GM23338 (cell line): ENCODE measurements around the gene DGKB. TPM values are rescaled to one million over a fixed set of nuclear protein-coding genes. Genes with fewer than 3 reads are reported as not detected.

Experiments used
- ATAC-seq: fragments of 200-7000 bp; cut with Tn5 transposase; 3 replicates; pipeline ENCODE4 v1.9.1; 2020
- DNase-seq: peaks from one replicate; pipeline ENCODE4 v3.0.0-alpha.2; 2015; ENCODE audit warnings: low spot score
- H2AFZ ChIP-seq: fragments of 200-600 bp; sonication (generic); 2 replicates; pipeline ENCODE4 v1.8.0; 2016; ENCODE audit warnings: antibody characterized with exemption, mild to moderate bottlenecking, moderate library complexity
- H3F3A ChIP-seq: fragments of 200-600 bp; sonication (generic); replicated peaks from 2 replicates; pipeline ENCODE4 v1.8.0; 2017; ENCODE audit warnings: antibody characterized with exemption, mixed run types, low read depth
- H3K27ac ChIP-seq: fragments of 200-600 bp; sonication (generic); 2 replicates; pipeline ENCODE4 v1.6.1; 2016; ENCODE audit warnings: low read depth
- H3K27me3 ChIP-seq: fragments of 200-600 bp; sonication (generic); 2 replicates; pipeline ENCODE4 v1.8.0; 2016; ENCODE audit warnings: mild to moderate bottlenecking, mixed run types, moderate library complexity; ENCODE audit not compliant: insufficient read depth
- H3K36me3 ChIP-seq: fragments of 200-600 bp; sonication (generic); 2 replicates; pipeline ENCODE4 v1.8.0; 2016; ENCODE audit warnings: mild to moderate bottlenecking; ENCODE audit not compliant: insufficient read depth
- H3K4me1 ChIP-seq: fragments of 200-600 bp; sonication (generic); 2 replicates; pipeline ENCODE4 v1.8.0; 2016; ENCODE audit warnings: mild to moderate bottlenecking, moderate library complexity; ENCODE audit not compliant: insufficient read depth
- H3K4me2 ChIP-seq: fragments of 200-600 bp; sonication (generic); 2 replicates; pipeline ENCODE4 v1.7.1; 2017; ENCODE audit warnings: mixed run types
- H3K4me3 ChIP-seq: fragments of 200-600 bp; sonication (generic); 2 replicates; pipeline ENCODE4 v1.6.1; 2016; ENCODE audit warnings: mixed run types
- H3K79me2 ChIP-seq: fragments of 200-600 bp; sonication (generic); replicated peaks from 2 replicates; pipeline ENCODE4 v1.8.0; 2017; ENCODE audit warnings: mild to moderate bottlenecking; ENCODE audit not compliant: insufficient read depth
- H3K9me2 ChIP-seq: fragments of 200-600 bp; sonication (generic); 2 replicates; pipeline ENCODE4 v1.8.0; 2017; ENCODE audit not compliant: insufficient read depth
- H4K20me1 ChIP-seq: fragments of 200-600 bp; sonication (generic); replicated peaks from 2 replicates; pipeline ENCODE4 v1.8.0; 2017; ENCODE audit warnings: mild to moderate bottlenecking; ENCODE audit not compliant: insufficient read depth
- H3K27ac Mint-ChIP-seq: 2 replicates; pipeline ENCODE4 v1.8.0; 2020; ENCODE audit warnings: inconsistent platforms, mild to moderate bottlenecking, moderate library complexity, mixed read lengths
- H3K27me3 Mint-ChIP-seq: 3 replicates; pipeline ENCODE4 v1.8.0; 2022; ENCODE audit warnings: low read depth, mild to moderate bottlenecking, moderate library complexity, mixed read lengths, inconsistent platforms; ENCODE audit not compliant: insufficient read depth, poor library complexity
- H3K36me3 Mint-ChIP-seq: 3 replicates; pipeline ENCODE4 v1.8.0; 2021; ENCODE audit warnings: low read depth, mild to moderate bottlenecking, inconsistent platforms, moderate library complexity, mixed read lengths
- H3K4me1 Mint-ChIP-seq: 3 replicates; pipeline ENCODE4 v1.8.0; 2020; ENCODE audit warnings: mild to moderate bottlenecking, inconsistent platforms, mixed read lengths
- H3K4me3 Mint-ChIP-seq: 3 replicates; pipeline ENCODE4 v1.8.0; 2021; ENCODE audit warnings: moderate library complexity, mild to moderate bottlenecking, inconsistent platforms, mixed read lengths
- H3K9me3 Mint-ChIP-seq: 3 replicates; pipeline ENCODE4 v1.8.0; 2020; ENCODE audit warnings: moderate library complexity, mild to moderate bottlenecking, inconsistent platforms, mixed read lengths
- CREB1 ChIP-seq: fragments of 250-450 bp; sonication (Bioruptor Pico); IDR thresholded peaks from 2 replicates; pipeline ENCODE4 v1.5.0; 2020; ENCODE audit warnings: low read depth, mild to moderate bottlenecking, moderate library complexity
- EZH2 ChIP-seq: fragments of 200-600 bp; sonication (generic); IDR thresholded peaks from one replicate; pipeline ENCODE4 v1.8.0; 2017; ENCODE audit warnings: antibody characterized with exemption, mild to moderate bottlenecking, low read depth; ENCODE audit not compliant: unreplicated experiment
- EZH2phosphoT487 ChIP-seq: fragments of 200-600 bp; sonication (generic); IDR thresholded peaks from one replicate; pipeline ENCODE4 v1.8.1; 2018; ENCODE audit warnings: antibody characterized with exemption; ENCODE audit not compliant: unreplicated experiment
- NANOG ChIP-seq: IDR thresholded peaks from 2 replicates; pipeline ENCODE4 v1.6.1; 2016; ENCODE audit warnings: antibody characterized with exemption, borderline replicate concordance
- POLR2AphosphoS5 ChIP-seq: IDR thresholded peaks from 2 replicates; pipeline ENCODE4 v1.6.1; 2016; ENCODE audit warnings: antibody characterized with exemption, low read depth
- STAT1 ChIP-seq: IDR thresholded peaks from one replicate; pipeline ENCODE4 v1.6.1; 2016; ENCODE audit warnings: antibody characterized with exemption; ENCODE audit not compliant: unreplicated experiment
- ZNF114 ChIP-seq: fragments of 250-450 bp; sonication (Bioruptor Pico); IDR thresholded peaks from 2 replicates; pipeline ENCODE4 v1.5.0; 2020; ENCODE audit warnings: mild to moderate bottlenecking, moderate library complexity
- ZNF331 ChIP-seq: fragments of 250-450 bp; sonication (Bioruptor Pico); IDR thresholded peaks from 2 replicates; pipeline ENCODE4 v1.5.0; 2020; ENCODE audit warnings: low read depth, mild to moderate bottlenecking, moderate library complexity
- polyA plus RNA-seq: library from polyadenylated mRNA; unstranded; fragments of >200 nt; fragmentation: Nextera tagmentation; extraction: Ambion mirVana; gene quantifications from 2 replicates; pipeline ENCODE4 v1.2.1, GENCODE V29; 2016
- total RNA-seq: library from RNA; depleted of rRNA; stranded (reverse); fragments of >200 nt; shearing (Covaris generic); gene quantifications from 2 replicates; pipeline ENCODE4 v1.2.3, GENCODE V29; 2014
- TF ChIP-seq, protein P1 (sequence below): fragments of 250-450 bp; sonication (Bioruptor Pico); IDR thresholded peaks from 2 replicates; pipeline ENCODE4 v1.5.0; 2020; ENCODE audit warnings: mild to moderate bottlenecking, moderate library complexity
- TF ChIP-seq, protein P2 (sequence below), 2 experiments: fragments of 200-600 bp in 1 of 2; sonication (generic) in 1 of 2; conservative IDR thresholded peaks; 2 replicates each; pipeline versions ENCODE4 v1.5.1 to v1.6.1; 2016 to 2017; ENCODE audit warnings: antibody characterized with exemption in 2 of 2, low read depth in 2 of 2, mild to moderate bottlenecking in 2 of 2, moderate library complexity in 1 of 2

DGKB gene
- total and polyA plus RNA-seq, 2 experiments from 2014 or later, result 4.8 to 11.5 TPM

DNA sequence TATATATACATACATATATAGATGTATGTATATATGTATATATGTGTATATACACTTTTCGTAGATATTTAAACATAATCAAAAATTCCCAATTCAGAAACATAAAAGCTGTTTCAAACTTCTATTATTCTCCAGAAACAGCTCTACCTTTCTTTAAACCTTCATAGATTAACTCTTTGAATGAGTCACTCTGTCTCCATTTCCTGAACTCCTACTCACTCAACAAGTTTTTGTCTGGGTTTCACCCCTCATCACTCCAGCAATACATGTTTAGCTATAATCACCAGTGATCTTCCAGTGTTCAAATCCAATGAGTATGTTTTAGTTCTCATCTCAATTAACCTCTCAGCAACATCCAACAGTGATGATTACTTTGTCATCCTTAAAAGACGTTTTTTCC is 9.6 kb downstream of the DGKB start:
- Histone ChIP-seq H2AFZ (no peak overlapping the region), H3K4me1 (no peaks in the 10 kb centered on the region), H3K9me2 (no peaks in the 10 kb centered on the region), H3K27me3 (no peaks in the 10 kb centered on the region), H3K4me3 (no peak overlapping the region), H3K36me3 (no peaks in the 10 kb centered on the region), H4K20me1 (no peaks in the 10 kb centered on the region), H3K4me2 (no peak overlapping the region), H3K79me2 (no peaks in the 10 kb centered on the region), H3K27ac (no peak overlapping the region), H3F3A (no peaks in the 10 kb centered on the region)
- H3K27me3 Mint-ChIP-seq, result no peaks in the 10 kb centered on the region
- TF ChIP-seq POLR2AphosphoS5 (no peak), CREB1 (no peak), STAT1 (no peak), EZH2phosphoT487 (no peak), EZH2 (no peak), ZNF331 (CRISPR knock-in tag) (no peak)
- TF ChIP-seq, protein P1, sequence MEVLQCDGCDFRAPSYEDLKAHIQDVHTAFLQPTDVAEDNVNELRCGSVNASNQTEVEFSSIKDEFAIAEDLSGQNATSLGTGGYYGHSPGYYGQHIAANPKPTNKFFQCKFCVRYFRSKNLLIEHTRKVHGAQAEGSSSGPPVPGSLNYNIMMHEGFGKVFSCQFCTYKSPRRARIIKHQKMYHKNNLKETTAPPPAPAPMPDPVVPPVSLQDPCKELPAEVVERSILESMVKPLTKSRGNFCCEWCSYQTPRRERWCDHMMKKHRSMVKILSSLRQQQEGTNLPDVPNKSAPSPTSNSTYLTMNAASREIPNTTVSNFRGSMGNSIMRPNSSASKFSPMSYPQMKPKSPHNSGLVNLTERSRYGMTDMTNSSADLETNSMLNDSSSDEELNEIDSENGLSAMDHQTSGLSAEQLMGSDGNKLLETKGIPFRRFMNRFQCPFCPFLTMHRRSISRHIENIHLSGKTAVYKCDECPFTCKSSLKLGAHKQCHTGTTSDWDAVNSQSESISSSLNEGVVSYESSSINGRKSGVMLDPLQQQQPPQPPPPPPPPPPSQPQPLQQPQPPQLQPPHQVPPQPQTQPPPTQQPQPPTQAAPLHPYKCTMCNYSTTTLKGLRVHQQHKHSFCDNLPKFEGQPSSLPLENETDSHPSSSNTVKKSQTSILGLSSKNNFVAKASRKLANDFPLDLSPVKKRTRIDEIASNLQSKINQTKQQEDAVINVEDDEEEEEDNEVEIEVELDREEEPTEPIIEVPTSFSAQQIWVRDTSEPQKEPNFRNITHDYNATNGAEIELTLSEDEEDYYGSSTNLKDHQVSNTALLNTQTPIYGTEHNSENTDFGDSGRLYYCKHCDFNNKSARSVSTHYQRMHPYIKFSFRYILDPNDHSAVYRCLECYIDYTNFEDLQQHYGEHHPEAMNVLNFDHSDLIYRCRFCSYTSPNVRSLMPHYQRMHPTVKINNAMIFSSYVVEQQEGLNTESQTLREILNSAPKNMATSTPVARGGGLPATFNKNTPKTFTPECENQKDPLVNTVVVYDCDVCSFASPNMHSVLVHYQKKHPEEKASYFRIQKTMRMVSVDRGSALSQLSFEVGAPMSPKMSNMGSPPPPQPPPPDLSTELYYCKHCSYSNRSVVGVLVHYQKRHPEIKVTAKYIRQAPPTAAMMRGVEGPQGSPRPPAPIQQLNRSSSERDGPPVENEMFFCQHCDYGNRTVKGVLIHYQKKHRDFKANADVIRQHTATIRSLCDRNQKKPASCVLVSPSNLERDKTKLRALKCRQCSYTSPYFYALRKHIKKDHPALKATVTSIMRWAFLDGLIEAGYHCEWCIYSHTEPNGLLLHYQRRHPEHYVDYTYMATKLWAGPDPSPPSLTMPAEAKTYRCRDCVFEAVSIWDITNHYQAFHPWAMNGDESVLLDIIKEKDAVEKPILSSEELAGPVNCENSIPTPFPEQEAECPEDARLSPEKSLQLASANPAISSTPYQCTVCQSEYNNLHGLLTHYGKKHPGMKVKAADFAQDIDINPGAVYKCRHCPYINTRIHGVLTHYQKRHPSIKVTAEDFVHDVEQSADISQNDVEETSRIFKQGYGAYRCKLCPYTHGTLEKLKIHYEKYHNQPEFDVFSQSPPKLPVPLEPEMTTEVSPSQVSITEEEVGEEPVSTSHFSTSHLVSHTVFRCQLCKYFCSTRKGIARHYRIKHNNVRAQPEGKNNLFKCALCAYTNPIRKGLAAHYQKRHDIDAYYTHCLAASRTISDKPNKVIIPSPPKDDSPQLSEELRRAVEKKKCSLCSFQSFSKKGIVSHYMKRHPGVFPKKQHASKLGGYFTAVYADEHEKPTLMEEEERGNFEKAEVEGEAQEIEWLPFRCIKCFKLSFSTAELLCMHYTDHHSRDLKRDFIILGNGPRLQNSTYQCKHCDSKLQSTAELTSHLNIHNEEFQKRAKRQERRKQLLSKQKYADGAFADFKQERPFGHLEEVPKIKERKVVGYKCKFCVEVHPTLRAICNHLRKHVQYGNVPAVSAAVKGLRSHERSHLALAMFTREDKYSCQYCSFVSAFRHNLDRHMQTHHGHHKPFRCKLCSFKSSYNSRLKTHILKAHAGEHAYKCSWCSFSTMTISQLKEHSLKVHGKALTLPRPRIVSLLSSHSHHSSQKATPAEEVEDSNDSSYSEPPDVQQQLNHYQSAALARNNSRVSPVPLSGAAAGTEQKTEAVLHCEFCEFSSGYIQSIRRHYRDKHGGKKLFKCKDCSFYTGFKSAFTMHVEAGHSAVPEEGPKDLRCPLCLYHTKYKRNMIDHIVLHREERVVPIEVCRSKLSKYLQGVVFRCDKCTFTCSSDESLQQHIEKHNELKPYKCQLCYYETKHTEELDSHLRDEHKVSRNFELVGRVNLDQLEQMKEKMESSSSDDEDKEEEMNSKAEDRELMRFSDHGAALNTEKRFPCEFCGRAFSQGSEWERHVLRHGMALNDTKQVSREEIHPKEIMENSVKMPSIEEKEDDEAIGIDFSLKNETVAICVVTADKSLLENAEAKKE (CRISPR knock-in tag), result no peak
- peaks cover 7% of the 10 kb centered on the region; the same call in 1 of the 3 replicates for H3K4me1 Mint-ChIP-seq
- no peak overlapping the region for H3K4me3 Mint-ChIP-seq
- H3K27ac Mint-ChIP-seq, result no peak overlapping the region; the same call in 1 of the 2 replicates
- DNase-seq (no peak), ATAC-seq (no peak)
- no peaks in the 10 kb centered on the region for H3K36me3 Mint-ChIP-seq
- no peaks in the 10 kb centered on the region for H3K9me3 Mint-ChIP-seq

DNA sequence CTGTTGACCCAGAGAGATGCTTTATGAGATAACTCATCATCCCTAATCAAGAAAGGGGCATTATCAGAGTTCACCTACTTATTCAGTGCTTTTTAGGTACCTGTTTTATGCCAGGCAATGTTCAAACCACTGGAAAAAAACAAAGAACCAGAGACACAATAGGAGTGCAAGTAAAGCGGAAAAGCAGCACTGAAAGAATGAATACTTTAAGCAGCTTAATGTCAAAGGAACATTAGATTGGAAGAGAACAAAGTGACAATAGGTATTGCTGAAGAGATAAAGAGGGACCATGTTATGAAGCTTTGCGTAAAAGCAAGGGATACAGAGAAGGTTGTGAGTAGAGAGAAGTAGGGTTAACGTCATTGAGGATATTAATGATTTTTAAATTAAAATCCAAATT is 11.3 kb downstream of the DGKB start:
- H3K4me2 ChIP-seq, result no peak overlapping the region
- Mint-ChIP-seq H3K27ac (no peak overlapping the region), H3K4me1 (peaks cover 7% of the 10 kb centered on the region; the same call in 1 of the 3 replicates), H3K36me3 (no peaks in the 10 kb centered on the region), H3K27me3 (no peaks in the 10 kb centered on the region), H3K9me3 (no peaks in the 10 kb centered on the region), H3K4me3 (no peak overlapping the region)
- no peaks in the 10 kb centered on the region for H3K36me3 ChIP-seq
- TF ChIP-seq, protein P2, sequence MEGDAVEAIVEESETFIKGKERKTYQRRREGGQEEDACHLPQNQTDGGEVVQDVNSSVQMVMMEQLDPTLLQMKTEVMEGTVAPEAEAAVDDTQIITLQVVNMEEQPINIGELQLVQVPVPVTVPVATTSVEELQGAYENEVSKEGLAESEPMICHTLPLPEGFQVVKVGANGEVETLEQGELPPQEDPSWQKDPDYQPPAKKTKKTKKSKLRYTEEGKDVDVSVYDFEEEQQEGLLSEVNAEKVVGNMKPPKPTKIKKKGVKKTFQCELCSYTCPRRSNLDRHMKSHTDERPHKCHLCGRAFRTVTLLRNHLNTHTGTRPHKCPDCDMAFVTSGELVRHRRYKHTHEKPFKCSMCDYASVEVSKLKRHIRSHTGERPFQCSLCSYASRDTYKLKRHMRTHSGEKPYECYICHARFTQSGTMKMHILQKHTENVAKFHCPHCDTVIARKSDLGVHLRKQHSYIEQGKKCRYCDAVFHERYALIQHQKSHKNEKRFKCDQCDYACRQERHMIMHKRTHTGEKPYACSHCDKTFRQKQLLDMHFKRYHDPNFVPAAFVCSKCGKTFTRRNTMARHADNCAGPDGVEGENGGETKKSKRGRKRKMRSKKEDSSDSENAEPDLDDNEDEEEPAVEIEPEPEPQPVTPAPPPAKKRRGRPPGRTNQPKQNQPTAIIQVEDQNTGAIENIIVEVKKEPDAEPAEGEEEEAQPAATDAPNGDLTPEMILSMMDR (conservative IDR thresholded peaks at IDR 0.05; ENCODE audit: low read depth in 2 of 2), result no peak
- TF ChIP-seq ZNF114 (CRISPR knock-in tag) (no peak), NANOG (no peak)
- DNase-seq (no peak), ATAC-seq (no peak)
- no peaks in the 10 kb centered on the region for H3K9me2 ChIP-seq
- no peaks in the 10 kb centered on the region for H3F3A ChIP-seq
- H3K79me2 ChIP-seq, result no peaks in the 10 kb centered on the region
- H2AFZ ChIP-seq, result no peak overlapping the region
- no peak overlapping the region for H3K4me3 ChIP-seq
- H4K20me1 ChIP-seq, result no peaks in the 10 kb centered on the region
- H3K27ac ChIP-seq, result no peak overlapping the region
- H3K4me1 ChIP-seq, result no peaks in the 10 kb centered on the region
- H3K27me3 ChIP-seq, result no peaks in the 10 kb centered on the region
